Mesenchymal stem cell (in vitro differentiated cells and primary cell): Measurements from ENCODE around the gene SMAD3.
A peak's percentile ranks its signal among the peaks of the same experiment; 100 is the strongest.

Source experiments
- DNase-seq: peaks from one replicate; pipeline ENCODE4 v3.0.0-alpha.2; 2013
- H2AFZ ChIP-seq: one replicate; pipeline ENCODE4 v1.6.1; 2013; ENCODE audit warnings: low read depth, mild to moderate bottlenecking, control low read depth, inconsistent platforms, low read length, moderate library complexity
- H2AK5ac ChIP-seq: 2 replicates; pipeline ENCODE4 v1.6.1; 2013; ENCODE audit warnings: low read length, moderate library complexity, mild to moderate bottlenecking, inconsistent platforms; ENCODE audit not compliant: severe bottlenecking
- H2BK120ac ChIP-seq: one replicate; pipeline ENCODE4 v1.6.1; 2013; ENCODE audit warnings: low read depth, mild to moderate bottlenecking, inconsistent platforms, low read length, moderate library complexity
- H2BK12ac ChIP-seq, 2 experiments: one replicate each; pipeline ENCODE4 v1.6.1; 2013; ENCODE audit warnings: inconsistent platforms in 2 of 2, low read length in 2 of 2, mild to moderate bottlenecking in 2 of 2, moderate library complexity in 2 of 2, control low read depth in 1 of 2
- H2BK15ac ChIP-seq: one replicate; pipeline ENCODE4 v1.6.1; 2013; ENCODE audit warnings: mild to moderate bottlenecking, low read depth, inconsistent platforms; ENCODE audit not compliant: poor library complexity, severe bottlenecking
- H2BK5ac ChIP-seq: 2 replicates; pipeline ENCODE4 v1.6.1; 2013; ENCODE audit warnings: low read depth, mild to moderate bottlenecking, low read length, control low read depth, inconsistent platforms; ENCODE audit not compliant: poor library complexity, severe bottlenecking
- H3K14ac ChIP-seq, 2 experiments: one replicate each; pipeline ENCODE4 v1.6.1; 2013; ENCODE audit warnings: inconsistent platforms in 2 of 2, low read length in 2 of 2, control low read depth in 1 of 2, mild to moderate bottlenecking in 1 of 2, moderate library complexity in 1 of 2
- H3K18ac ChIP-seq, 2 experiments: one replicate each; pipeline ENCODE4 v1.6.1; 2013; ENCODE audit warnings: inconsistent platforms in 2 of 2, low read length in 2 of 2, control low read depth in 1 of 2, low read depth in 1 of 2, mild to moderate bottlenecking in 1 of 2
- H3K23ac ChIP-seq, 2 experiments: one replicate each; pipeline ENCODE4 v1.6.1; 2013; ENCODE audit warnings: inconsistent platforms in 2 of 2, low read length in 2 of 2, mild to moderate bottlenecking in 2 of 2, moderate library complexity in 2 of 2, control low read depth in 1 of 2
- H3K27ac ChIP-seq: 2 replicates; pipeline ENCODE4 v1.5.1; 2013; ENCODE audit warnings: mild to moderate bottlenecking, moderate library complexity, low read length, control low read depth, inconsistent platforms; ENCODE audit not compliant: poor library complexity, severe bottlenecking
- H3K27me3 ChIP-seq, 2 experiments: 2 replicates each; pipeline versions ENCODE4 v1.6.1 to v1.7.0; 2013; ENCODE audit warnings: low read length in 2 of 2, mild to moderate bottlenecking in 2 of 2, moderate library complexity in 2 of 2, control low read depth in 1 of 2, inconsistent platforms in 1 of 2; ENCODE audit not compliant: control insufficient read depth in 1 of 2, insufficient read depth in 1 of 2
- H3K36me3 ChIP-seq, 2 experiments: 2 replicates each; pipeline versions ENCODE4 v1.6.1 to v1.7.0; 2013; ENCODE audit warnings: low read length in 2 of 2, control low read depth in 1 of 2, inconsistent platforms in 1 of 2, low read depth in 1 of 2, mild to moderate bottlenecking in 1 of 2; ENCODE audit not compliant: insufficient read depth in 2 of 2, control insufficient read depth in 1 of 2
- H3K4ac ChIP-seq, 2 experiments: one replicate each; pipeline ENCODE4 v1.6.1; 2013; ENCODE audit warnings: inconsistent platforms in 2 of 2, low read length in 2 of 2, mild to moderate bottlenecking in 2 of 2, moderate library complexity in 2 of 2, control low read depth in 1 of 2, low read depth in 1 of 2
- H3K4me1 ChIP-seq: 2 replicates; pipeline ENCODE4 v1.6.1; 2013; ENCODE audit warnings: low read depth, low read length, control low read depth; ENCODE audit not compliant: control insufficient read depth, insufficient read depth
- H3K4me2 ChIP-seq: 2 replicates; pipeline ENCODE4 v1.6.1; 2013; ENCODE audit warnings: low read length, mild to moderate bottlenecking, inconsistent platforms; ENCODE audit not compliant: poor library complexity, severe bottlenecking
- H3K4me3 ChIP-seq, 2 experiments: 2 replicates each; pipeline versions ENCODE4 v1.5.1 to v1.7.0; 2013; ENCODE audit warnings: low read length in 2 of 2, mild to moderate bottlenecking in 2 of 2, control low read depth in 1 of 2, low read depth in 1 of 2; ENCODE audit not compliant: insufficient read depth in 1 of 2
- H3K79me1 ChIP-seq: replicated peaks from 2 replicates; pipeline ENCODE4 v1.6.1; 2013; ENCODE audit warnings: mild to moderate bottlenecking, control low read depth, low read length, inconsistent platforms; ENCODE audit not compliant: poor library complexity, severe bottlenecking
- H3K9ac ChIP-seq: 2 replicates; pipeline ENCODE4 v1.7.0; 2013; ENCODE audit warnings: mild to moderate bottlenecking, low read length, moderate library complexity
- H3K9me3 ChIP-seq: 2 replicates; pipeline ENCODE4 v1.7.0; 2013; ENCODE audit warnings: mild to moderate bottlenecking, low read length; ENCODE audit not compliant: control insufficient read depth
- H4K8ac ChIP-seq: one replicate; pipeline ENCODE4 v1.6.1; 2013; ENCODE audit warnings: inconsistent platforms, mild to moderate bottlenecking, low read length, moderate library complexity
- H4K91ac ChIP-seq: one replicate; pipeline ENCODE4 v1.6.1; 2013; ENCODE audit warnings: mild to moderate bottlenecking, low read length, inconsistent platforms
- WGBS: methylation state at CpG from one replicate; pipeline ENCODE4 v1.1.7; 2013; ENCODE audit warnings: mixed read lengths; 5-methylcytosine and 5-hydroxymethylcytosine counted together

Gene SMAD3

DNA sequence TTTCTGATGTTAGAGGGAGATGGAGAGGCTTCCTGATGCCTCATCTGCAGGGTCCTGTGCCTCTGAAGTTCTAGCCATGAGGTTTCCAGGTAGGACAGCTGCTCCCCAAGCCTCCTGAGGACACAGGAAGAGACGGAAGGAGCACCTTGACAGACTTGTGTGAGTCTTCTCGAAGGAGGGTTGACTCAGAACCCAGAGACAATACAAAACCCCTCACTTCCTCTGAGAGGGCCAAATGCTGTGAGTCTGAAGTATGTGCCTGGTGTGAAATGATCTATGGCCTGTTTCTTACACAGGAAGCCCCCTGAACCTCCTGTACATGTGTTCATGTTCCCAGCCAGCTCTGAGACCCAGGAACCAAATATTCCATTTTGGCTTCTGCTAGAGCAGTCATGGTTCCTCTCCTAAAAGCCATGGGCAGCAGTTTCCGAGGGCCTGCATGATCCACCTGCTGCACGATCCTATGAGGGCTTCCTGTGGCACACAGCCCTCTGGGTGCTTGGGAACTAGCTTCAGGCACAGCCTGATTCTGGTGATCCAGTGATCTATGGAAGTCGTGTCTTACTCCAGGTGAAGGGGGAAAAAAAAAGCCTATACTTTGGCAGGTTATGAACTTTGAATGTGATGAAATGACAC is 126.9 kb downstream of the SMAD3 start:
- Histone ChIP-seq H3K27ac (no peak overlapping the region), H2AFZ (no peak overlapping the region), H2BK120ac (no peak overlapping the region), H3K14ac (no peak overlapping the region), H3K23ac (no peak overlapping the region), H3K4me1 (peaks cover 2% of the 10 kb centered on the region), H3K18ac (no peak overlapping the region), H3K4me2 (no peak overlapping the region), H3K79me1 (no peaks in the 10 kb centered on the region), H2BK15ac (no peak overlapping the region), H3K4me3 (no peak overlapping the region), H3K9me3 (no peaks in the 10 kb centered on the region), H2AK5ac (no peak overlapping the region), H2BK12ac (no peak overlapping the region), H3K36me3 (peaks cover 53 to 70% of the 10 kb centered on the region in 2 experiments), H3K27me3 (no peaks in the 10 kb centered on the region), H3K4ac (no peak overlapping the region), H4K91ac (no peak overlapping the region), H4K8ac (no peak overlapping the region), H2BK5ac (no peak overlapping the region), H3K9ac (no peak overlapping the region)
- WGBS, result 95% methylated on average over 3 of the region's 5 CpGs
- DNase-seq, result no peak

GRCh38 chr15:67193223-67193990 is 128.0 kb downstream of the SMAD3 start:
- Histone ChIP-seq H4K8ac (no peak overlapping the region), H3K4me3 (peak overlapping the region in 1 of 2 experiments; percentile 26), H2AFZ (no peak overlapping the region), H3K23ac (no peak overlapping the region), H3K18ac (peak overlapping the region in 1 of 2 experiments; percentile 16), H3K36me3 (peaks cover 51 to 59% of the 10 kb centered on the region in 2 experiments), H3K27ac (no peak overlapping the region), H2AK5ac (no peak overlapping the region), H3K4ac (no peak overlapping the region), H3K4me1 (peaks cover 2% of the 10 kb centered on the region), H2BK12ac (peak overlapping the region in 1 of 2 experiments; percentile 8), H3K27me3 (no peaks in the 10 kb centered on the region), H2BK5ac (no peak overlapping the region), H3K9ac (peak overlapping the region; percentile 78), H4K91ac (no peak overlapping the region), H2BK120ac (no peak overlapping the region), H3K4me2 (no peak overlapping the region), H3K9me3 (no peaks in the 10 kb centered on the region), H3K79me1 (no peaks in the 10 kb centered on the region), H2BK15ac (no peak overlapping the region), H3K14ac (peak overlapping the region in 1 of 2 experiments; percentile 35)
- DNase-seq, result no peak
- WGBS, result 94% methylated on average over 10 of the region's 12 CpGs

DNA sequence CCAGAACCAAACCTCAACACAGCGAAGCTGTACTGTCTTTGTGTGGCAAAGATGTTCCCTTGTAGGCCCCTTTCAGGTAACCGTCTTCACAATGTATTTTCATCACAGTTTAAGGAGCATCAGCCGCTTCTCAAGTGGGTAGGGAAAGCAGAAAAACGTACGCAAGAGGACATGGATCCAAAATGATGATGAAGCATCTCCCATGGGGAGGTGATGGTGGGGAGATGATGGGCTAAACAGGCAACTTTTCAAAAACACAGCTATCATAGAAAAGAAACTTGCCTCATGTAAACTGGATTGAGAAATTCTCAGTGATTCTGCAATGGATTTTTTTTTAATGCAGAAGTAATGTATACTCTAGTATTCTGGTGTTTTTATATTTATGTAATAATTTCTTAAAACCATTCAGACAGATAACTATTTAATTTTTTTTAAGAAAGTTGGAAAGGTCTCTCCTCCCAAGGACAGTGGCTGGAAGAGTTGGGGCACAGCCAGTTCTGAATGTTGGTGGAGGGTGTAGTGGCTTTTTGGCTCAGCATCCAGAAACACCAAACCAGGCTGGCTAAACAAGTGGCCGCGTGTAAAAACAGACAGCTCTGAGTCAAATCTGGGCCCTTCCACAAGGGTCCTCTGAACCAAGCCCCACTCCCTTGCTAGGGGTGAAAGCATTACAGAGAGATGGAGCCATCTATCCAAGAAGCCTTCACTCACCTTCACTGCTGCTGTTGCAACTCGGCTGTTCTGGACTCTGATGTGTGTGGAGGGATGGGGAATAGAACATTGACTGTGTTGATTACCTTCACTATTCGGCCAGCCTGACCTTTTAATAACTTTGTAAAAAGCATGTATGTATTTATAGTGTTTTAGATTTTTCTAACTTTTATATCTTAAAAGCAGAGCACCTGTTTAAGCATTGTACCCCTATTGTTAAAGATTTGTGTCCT is 129.0 kb downstream of the SMAD3 start:
- DNase-seq, result no peak
- Histone ChIP-seq H3K4me3 (peak overlapping the region in 1 of 2 experiments; percentile 26), H2BK12ac (peak overlapping the region in 1 of 2 experiments; percentile 43), H2BK15ac (no peak overlapping the region), H3K4me1 (peaks cover 2% of the 10 kb centered on the region), H4K91ac (no peak overlapping the region), H2BK5ac (no peak overlapping the region), H3K36me3 (peaks cover 46 to 63% of the 10 kb centered on the region in 2 experiments), H3K9ac (peak overlapping the region; percentile 78), H2AFZ (no peak overlapping the region), H3K27ac (no peak overlapping the region), H2BK120ac (no peak overlapping the region), H3K4me2 (no peak overlapping the region), H3K18ac (peak overlapping the region in 1 of 2 experiments; percentile 23), H3K27me3 (no peaks in the 10 kb centered on the region), H3K4ac (no peak overlapping the region), H3K23ac (no peak overlapping the region), H4K8ac (no peak overlapping the region), H2AK5ac (no peak overlapping the region), H3K79me1 (no peaks in the 10 kb centered on the region), H3K9me3 (no peaks in the 10 kb centered on the region), H3K14ac (no peak overlapping the region)
- WGBS, result 96% methylated on average over 6 of the region's 9 CpGs
